ENCODE measurements around the gene SPTB.

SPTB gene

GRCh38 chr14:64743061-64743460, 136.6 kb downstream of the SPTB start:
- no peak for DNase-seq

DNA sequence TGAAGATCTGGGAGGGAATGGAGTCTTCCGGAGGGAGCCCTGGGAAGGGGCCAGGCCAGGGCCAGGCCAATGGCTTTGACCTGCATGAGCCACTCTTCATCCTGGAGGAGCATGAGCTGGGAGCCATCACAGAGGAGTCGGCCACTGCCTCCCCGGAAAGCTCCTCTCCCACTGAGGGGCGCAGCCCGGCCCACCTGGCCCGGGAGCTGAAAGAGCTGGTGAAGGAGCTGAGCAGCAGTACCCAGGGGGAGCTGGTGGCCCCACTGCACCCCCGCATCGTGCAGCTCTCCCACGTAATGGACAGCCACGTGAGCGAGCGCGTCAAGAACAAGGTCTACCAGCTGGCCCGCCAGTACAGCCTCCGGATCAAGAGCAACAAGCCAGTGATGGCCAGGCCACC, 137.7 kb downstream of the SPTB start:
- no peak for DNase-seq

GRCh38 chr14:64741200-64741599, 138.5 kb downstream of the SPTB start:
- DNase-seq: no peak

DNA sequence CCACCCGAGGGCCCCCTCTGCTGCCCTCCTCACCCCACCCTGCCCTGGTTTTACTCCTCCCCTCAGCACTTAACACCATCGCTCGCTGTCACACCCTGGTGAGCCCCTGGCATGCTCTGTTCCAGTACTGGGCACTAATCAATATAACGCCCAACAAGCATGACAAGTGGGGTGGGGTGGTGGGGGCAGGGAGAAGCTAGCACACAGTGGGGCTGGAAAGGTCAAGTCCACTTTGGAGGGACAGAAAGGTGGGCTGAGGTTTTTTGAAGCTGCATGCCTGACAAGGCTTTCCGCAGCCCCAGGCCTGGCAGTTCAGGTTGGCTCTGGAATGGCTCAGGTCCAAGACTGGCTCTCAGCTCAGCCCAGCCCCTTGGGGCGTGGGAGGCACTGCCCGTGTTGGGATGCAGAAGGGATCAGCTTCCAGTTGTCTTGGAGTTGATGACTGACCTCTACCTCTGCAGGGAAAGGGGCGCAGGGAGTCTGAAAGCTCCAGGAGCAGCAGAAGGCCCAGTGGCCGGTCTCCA, 141.4 kb downstream of the SPTB start:
- DNase-seq: no peak

DNA sequence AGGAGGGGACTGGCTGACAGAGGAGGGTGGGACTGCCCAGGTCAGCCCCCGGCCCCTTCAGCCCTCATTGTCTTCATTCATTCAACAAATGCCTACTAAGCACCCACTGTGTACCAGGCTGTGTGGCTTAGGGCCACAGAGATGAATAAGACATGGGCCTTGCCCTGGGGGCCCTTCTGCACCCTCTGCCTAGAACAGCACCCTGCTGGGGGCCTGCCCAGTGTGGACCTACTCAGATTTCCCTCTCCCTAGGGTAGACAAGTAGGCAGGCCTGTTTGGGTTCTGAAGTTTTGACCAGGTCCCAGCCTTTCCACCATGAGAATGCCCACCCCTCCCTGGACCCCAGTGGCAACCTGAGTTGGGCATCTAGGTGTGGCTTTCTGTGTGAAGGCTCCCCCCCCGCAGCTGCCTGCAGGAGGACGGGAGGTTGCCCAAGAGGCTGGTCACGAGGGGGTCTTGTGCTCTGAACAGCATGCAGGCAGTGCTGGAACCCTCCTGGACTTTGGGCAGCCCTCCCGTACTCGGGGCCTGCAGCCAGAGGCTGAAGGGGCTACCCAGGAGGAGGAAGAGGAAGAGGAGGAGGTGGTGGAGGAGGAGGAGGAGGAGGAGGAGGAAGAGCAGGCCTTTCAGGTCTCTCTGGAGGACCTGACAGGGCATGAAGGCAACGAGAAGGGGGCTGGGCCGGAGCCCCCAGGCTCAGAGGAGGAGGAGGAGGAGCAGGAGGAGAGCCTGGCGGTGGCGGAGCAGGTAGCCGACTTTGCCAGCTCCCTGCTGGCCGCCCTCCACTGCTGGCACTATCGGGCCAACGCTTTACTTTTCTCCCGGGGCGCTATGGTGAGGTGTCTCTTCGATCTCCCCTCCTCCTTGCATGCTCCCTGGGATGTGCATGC, 142.1 kb downstream of the SPTB start:
- DNase-seq: no peak

DNA sequence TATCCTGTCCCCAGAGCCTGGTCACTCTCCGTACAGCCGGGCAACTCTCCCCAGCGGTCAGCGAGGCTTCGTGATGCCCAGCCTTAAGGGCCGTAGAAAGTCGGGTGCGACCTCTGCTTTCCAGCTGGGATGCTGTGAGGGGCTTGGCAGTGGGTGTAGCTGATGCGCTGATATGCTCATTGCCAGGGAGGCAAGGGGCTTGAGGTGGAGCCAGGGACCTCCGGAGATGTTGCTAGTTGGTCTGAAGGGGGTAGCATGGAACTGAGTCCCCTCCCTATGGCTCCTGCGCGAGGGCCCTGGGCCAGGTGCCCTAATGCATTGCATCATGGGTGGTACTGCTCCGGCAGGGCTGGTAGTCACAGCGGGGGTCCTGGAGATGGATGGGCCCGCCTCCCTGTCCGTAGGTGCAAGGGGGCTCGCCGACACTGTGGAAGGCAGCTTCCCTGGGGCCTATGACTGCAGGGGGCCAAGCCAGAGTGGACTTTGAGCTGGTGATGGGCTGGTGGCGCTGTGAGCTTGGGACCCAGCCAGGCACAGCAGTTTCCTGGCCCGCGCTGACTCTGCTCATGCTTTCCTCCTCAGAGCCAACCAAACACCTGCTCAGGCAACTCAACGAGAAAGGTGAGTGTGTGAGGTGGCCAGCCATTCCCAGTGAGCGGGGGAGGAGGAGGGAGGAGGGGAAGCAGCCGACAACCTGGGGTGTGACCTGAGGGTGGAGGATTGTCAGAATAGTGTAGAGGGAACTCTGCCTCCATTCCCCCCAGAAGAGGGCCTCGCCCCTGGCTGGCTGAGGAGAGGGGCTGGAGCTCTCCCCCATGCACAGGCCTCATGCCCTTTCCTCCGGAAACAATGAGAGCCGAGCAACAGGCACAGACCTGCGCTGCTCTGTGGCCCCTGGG, 143.2 kb downstream of the SPTB start:
- no peak for DNase-seq

DNA sequence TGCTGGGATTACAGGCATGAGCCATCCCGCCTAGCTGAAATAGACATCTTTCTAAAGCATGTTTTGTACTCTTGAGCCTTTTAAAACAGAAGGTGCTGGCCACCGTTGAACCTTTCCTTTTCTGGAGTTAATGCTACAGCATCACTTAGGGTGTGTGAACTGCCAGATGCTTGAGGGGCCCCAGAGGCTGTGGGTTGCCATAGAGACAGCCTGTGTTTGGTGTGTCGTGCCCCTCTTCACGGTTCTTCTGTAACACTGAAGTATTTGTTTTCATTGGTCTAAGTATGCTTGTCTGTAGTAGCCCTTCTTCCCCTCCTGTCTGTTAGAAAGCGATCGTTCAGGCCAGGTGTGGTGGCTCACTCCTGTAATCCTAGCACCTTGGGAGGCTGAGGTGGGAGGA, 144.7 kb downstream of the SPTB start:
- no peak for DNase-seq

DNA sequence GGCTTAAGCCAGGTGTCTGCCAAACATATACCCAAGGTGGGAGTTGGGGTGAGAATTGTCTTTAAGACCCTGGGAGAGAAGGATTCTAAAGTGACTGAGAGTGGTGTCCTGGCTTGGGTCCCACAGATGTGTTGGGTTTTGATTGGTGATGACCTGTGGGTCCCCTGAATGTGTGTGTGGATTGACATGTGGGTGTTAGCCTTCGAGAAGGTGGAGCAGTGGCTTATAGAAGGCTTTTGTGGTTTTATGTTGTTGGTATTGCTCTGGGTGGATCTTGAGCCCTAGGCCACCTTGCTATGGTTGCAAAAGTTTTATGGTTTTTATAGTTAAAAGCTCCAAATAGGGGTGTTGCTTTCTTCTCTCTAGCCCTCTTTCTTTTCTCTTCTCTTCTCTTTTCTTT, 145.8 kb downstream of the SPTB start:
- no peak for DNase-seq

DNA sequence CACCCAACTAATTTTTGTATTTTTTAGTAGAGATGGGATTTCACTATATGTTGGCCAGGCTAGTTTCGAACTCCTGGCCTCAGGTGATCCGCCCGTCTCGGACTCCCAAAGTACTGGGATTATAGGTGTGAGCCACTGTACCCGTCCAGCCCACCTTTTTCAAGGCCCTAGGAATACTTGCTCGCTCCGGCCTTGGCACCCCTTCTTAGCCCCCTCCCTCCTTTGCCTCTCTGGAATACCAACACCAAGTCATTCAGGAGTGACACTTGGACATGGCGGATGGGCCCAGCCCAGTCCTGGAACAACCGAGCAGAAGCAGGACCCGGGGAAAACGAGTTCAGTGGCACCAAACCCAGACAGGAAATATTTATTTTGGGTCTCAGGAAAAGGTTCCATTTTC, 146.4 kb downstream of the SPTB start:
- no peak for DNase-seq

GRCh38 chr14:64732536-64733120, 147.1 kb downstream of the SPTB start:
- DNase-seq: no peak

DNA sequence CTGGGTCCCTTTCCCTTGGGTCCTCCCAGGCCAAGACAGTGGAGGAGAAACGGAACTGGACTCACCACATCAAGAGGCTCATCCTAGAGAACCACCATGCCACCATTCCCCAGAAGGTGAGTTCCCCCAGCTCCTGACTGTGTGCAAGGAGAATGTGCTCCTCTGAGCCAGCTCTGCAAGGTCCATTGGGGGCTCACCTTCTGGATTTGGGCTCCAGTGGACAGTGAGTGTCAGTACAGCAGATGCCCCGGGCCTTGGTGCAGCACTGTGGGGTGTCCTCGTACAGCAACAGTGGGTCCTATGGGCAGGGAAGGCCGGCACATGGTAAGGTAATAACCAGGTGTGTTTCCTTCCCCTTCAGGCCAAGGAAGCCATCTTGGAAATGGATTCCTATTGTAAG, 147.6 kb downstream of the SPTB start:
- DNase-seq: no peak

- DNase-seq: no peak
These were observed 148.5 kb downstream of the SPTB start for GRCh38 chr14:64731141-64731581.

GRCh38 chr14:64730681-64731080, 149.0 kb downstream of the SPTB start:
- no peak for DNase-seq

GRCh38 chr14:64730061-64730440, 149.7 kb downstream of the SPTB start:
- DNase-seq: no peak

- no peak for DNase-seq
These were observed 150.2 kb downstream of the SPTB start for GRCh38 chr14:64729386-64730060.

GRCh38 chr14:64728856-64729255, 150.9 kb downstream of the SPTB start:
- no peak for DNase-seq

DNA sequence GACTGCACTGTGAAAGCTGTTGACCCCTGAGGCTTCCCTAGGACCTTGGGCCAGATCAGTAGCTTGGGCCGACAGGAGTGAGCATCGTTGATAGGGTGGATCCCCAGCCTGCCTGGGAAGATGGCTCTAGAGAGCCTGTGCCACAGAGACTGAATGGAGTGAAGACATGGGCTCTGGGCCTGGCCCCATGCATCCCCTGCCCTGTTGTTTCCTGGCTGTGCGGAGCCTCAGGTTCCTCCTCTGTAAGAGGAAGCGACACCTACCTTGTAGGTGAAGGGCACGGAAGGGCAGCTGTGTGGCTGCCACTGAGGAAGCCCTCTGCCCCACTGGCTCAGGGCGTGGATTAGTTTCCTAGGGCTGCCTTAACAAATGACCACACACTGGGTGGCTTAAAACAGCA, 151.6 kb downstream of the SPTB start:
- DNase-seq: no peak

DNA sequence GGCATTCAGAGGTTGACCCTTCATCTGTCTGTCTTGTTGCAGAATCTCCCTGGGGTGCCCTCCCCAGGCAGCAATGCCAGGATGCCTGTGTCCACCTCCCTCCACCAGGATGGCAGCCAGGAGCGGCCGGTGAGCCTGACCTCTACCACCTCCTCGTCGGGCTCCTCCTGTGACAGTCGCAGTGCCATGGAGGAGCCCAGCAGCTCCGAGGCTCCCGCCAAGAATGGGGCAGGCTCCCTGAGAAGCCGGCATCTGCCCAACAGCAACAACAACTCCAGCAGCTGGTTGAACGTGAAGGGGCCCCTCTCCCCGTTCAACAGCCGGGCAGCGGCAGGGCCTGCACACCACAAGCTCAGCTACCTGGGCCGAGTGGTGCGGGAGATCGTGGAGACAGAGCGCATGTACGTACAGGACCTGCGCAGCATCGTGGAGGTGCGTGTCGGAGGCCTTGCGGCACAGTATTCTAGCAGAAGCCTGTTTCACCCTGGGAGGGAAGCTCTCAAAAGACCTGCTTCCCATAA, 152.1 kb downstream of the SPTB start:
- no peak for DNase-seq

DNA sequence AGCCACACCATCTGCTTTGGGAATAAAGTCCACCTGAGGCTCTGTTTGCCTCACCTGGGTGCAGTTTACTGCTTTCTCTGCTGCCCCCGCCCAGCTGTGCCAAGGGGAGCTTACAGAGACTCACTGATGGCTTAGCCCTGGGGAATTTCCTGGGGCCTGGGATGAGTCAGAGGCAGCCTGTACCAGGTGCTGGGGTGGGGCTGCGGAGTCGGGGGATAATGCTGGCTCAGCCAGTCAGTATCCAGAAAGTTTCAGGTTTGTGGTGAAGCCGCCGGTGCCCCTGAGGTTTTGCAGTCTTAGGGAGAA, 153.2 kb downstream of the SPTB start:
- no peak for DNase-seq

DNA sequence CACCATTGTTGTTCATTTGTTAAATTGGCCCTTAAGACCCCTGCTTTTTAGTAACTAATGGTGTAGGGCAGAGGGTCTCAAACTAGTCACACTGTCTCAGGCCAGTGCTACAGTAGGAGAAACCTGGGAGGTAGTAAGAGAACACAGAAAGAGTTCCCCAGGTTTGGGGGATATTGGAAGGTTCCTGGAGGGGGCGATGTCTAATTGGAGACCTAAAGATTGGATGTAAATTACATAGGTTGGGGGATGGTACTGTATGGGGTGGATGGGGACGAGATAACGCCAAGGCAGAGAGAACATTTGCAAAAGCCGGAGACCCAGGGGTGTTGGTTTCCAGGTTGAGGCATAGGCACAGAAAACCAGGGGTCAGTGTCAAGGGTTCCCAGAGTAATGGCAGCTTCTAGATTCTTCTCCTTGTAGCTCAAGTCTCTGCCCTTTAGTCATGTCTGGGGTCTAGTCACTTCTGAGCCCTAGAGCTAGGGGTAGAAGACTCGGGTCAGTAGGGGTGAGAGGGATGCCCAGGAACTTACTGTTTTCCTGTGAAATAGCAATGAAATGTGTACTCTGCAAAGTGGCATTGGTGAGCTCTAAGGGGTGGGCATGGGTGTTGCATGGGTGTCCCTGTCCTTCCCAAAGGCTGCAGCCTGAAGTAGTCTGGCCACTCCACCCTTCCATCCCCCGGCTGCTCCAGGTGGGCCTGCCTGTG, 153.7 kb downstream of the SPTB start:
- DNase-seq: no peak

- no peak for DNase-seq
These were observed 154.4 kb downstream of the SPTB start for GRCh38 chr14:64725261-64725815.

DNA sequence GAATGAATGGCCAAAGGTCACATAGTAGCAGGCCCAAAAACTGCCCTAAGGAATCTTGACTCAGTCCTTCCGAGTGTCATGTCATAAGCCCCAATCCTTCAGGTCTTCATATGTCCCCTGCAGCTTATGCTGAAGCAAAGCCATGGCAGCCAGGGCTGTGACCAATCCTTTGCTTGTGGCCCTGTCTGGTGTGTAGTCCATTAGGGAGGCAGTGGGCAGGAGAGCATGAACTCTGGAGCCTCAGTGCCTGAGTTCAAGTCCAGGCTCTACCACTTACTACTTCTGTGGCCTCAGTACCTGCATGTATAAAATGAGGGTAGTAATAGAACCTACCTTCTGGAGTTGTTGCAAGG, 155.2 kb downstream of the SPTB start:
- no peak for DNase-seq
